Measurements from ENCODE around the gene MRPL12. TPM values are rescaled to one million over a fixed set of nuclear protein-coding genes. Genes with fewer than 3 reads are reported as not detected.

The MRPL12 gene
- total RNA-seq, 4 donors from 2014 or later = 24.5 to 47.9 (median 39.2) TPM

- no peak for TF ChIP-seq CTCF (IDR thresholded peaks at IDR 0.05)
- no peak for TF ChIP-seq POLR2A (IDR thresholded peaks at IDR 0.05; ENCODE audit: low read depth)
- no peak for TF ChIP-seq POLR2AphosphoS5 (IDR thresholded peaks at IDR 0.05)
- TF ChIP-seq EP300 (IDR thresholded peaks at IDR 0.05) = no peak
- Histone ChIP-seq H3K4me1 (no peaks in the 10 kb centered on the region), H3K4me3 (no peak overlapping the region), H3K27me3 (peaks cover 0 to 18% (median 0%) of the 10 kb centered on the region in 4 donors), H3K9me3 (no peaks in the 10 kb centered on the region), H3K27ac (replicated peaks in 1 of 4) (no peak overlapping the region), H3K36me3 (peaks cover 0 to 3% (median under 1%) of the 10 kb centered on the region in 4 donors)
- intact Hi-C loops (cut with DNase I) = no loop called here
- 84% methylated on average over 5 of the region's 5 CpGs for WGBS
- DNase-seq (ENCODE audit: extremely low spot score) = no peak
These were observed 44.1 kb upstream of the MRPL12 start for GRCh38 chr17:81659038-81659437.

- DNase-seq (ENCODE audit: extremely low spot score) = no peak
- H3K36me3 ChIP-seq = peaks cover 0 to 15% (median 5%) of the 10 kb centered on the region in 4 donors
- WGBS = 97% methylated on average over 9 of the region's 9 CpGs
- TF ChIP-seq POLR2AphosphoS5 (IDR thresholded peaks at IDR 0.05) = no peak
- TF ChIP-seq POLR2A (IDR thresholded peaks at IDR 0.05; ENCODE audit: low read depth) = no peak
- no peak for TF ChIP-seq CTCF (IDR thresholded peaks at IDR 0.05)
- no peak for TF ChIP-seq EP300 (IDR thresholded peaks at IDR 0.05)
- H3K4me1 ChIP-seq = peaks cover 5 to 6% (median 6%) of the 10 kb centered on the region in 4 donors
- H3K27me3 ChIP-seq = peaks cover 0 to 4% (median 0%) of the 10 kb centered on the region in 4 donors
- intact Hi-C loops (cut with DNase I) = no loop called here
- no peak overlapping the region for H3K4me3 ChIP-seq
- no peaks in the 10 kb centered on the region for H3K9me3 ChIP-seq
- H3K27ac ChIP-seq (replicated peaks in 1 of 4) = no peak overlapping the region
These were observed 42.7 kb upstream of the MRPL12 start for GRCh38 chr17:81660441-81660840.

GRCh38 chr17:81662002-81662401 is 41.2 kb upstream of the MRPL12 start:
- no peak for DNase-seq (ENCODE audit: extremely low spot score)
- H3K36me3 ChIP-seq = peaks cover 0 to 15% (median 5%) of the 10 kb centered on the region in 4 donors
- no peak for TF ChIP-seq POLR2AphosphoS5 (IDR thresholded peaks at IDR 0.05)
- no peak for TF ChIP-seq CTCF (IDR thresholded peaks at IDR 0.05)
- no peak for TF ChIP-seq EP300 (IDR thresholded peaks at IDR 0.05)
- no peak for TF ChIP-seq POLR2A (IDR thresholded peaks at IDR 0.05; ENCODE audit: low read depth)
- H3K4me3 ChIP-seq = no peak overlapping the region
- no peak overlapping the region for H3K27ac ChIP-seq (replicated peaks in 1 of 4)
- H3K9me3 ChIP-seq = no peaks in the 10 kb centered on the region
- H3K27me3 ChIP-seq = no peaks in the 10 kb centered on the region
- H3K4me1 ChIP-seq = peaks cover 10 to 15% (median 13%) of the 10 kb centered on the region in 4 donors
- intact Hi-C loops (cut with DNase I) = no loop called here
- 90% methylated on average over 4 of the region's 4 CpGs for WGBS

DNA sequence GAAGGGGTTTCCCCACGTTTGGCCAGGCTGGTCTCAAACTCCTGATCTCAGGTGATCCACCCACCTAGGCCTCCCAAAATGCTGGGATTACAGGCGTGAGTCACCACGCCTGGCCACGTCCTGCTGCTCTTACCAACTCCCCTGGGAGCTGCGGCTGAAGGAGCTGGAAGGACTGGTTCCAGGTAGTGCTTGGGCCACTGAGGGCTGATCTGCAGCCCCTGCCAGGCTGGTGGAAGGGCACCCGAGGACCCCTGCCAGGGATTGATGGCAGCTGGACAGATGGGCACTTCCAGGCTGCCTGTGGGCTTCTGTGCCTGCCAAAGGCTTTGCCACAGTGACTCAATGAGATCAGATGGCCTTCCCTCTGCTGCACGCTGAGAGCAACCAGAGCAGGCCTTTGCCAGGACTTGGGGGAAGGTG is 39.1 kb upstream of the MRPL12 start:
- TF ChIP-seq POLR2AphosphoS5 (IDR thresholded peaks at IDR 0.05) = no peak
- no peak for TF ChIP-seq CTCF (IDR thresholded peaks at IDR 0.05)
- TF ChIP-seq POLR2A (IDR thresholded peaks at IDR 0.05; ENCODE audit: low read depth) = no peak
- TF ChIP-seq EP300 (IDR thresholded peaks at IDR 0.05) = no peak
- H3K4me1 ChIP-seq = peaks cover 21 to 35% (median 30%) of the 10 kb centered on the region in 4 donors
- H3K36me3 ChIP-seq = peaks cover 0 to 28% (median 13%) of the 10 kb centered on the region in 4 donors
- DNase-seq (ENCODE audit: extremely low spot score) = no peak
- 84% methylated on average over 7 of the region's 7 CpGs for WGBS
- no peaks in the 10 kb centered on the region for H3K27me3 ChIP-seq
- no peak overlapping the region for H3K4me3 ChIP-seq
- intact Hi-C loops (cut with DNase I) = no loop called here
- H3K27ac ChIP-seq (replicated peaks in 1 of 4) = no peak overlapping the region
- no peaks in the 10 kb centered on the region for H3K9me3 ChIP-seq
